HepG2 (cell line): Measurements from ENCODE around the gene AHNAK. TPM values are rescaled to one million over a fixed set of nuclear protein-coding genes. Genes with fewer than 3 reads are reported as not detected.
A peak's percentile ranks its signal among the peaks of the same experiment; 100 is the strongest.

Source experiments
- HNRNPK ChIP-seq: fragments of 200-400 bp; formaldehyde crosslinking; IDR thresholded peaks from 2 replicates; pipeline ENCODE4 v1.6.1; 2018; ENCODE audit warnings: low read length, low read depth, moderate library complexity, mild to moderate bottlenecking; ENCODE audit not compliant: poor library complexity, severe bottlenecking
- MED8 ChIP-seq: sonication (generic); formaldehyde crosslinking; IDR thresholded peaks from 2 replicates; pipeline ENCODE4 v1.8.1; 2023; ENCODE audit warnings: mild to moderate bottlenecking, missing genetic modification reagents; ENCODE audit not compliant: insufficient replicate concordance
- MEIS2 ChIP-seq: sonication (generic); formaldehyde crosslinking; IDR thresholded peaks from 2 replicates; pipeline ENCODE4 v1.9.0; 2021; ENCODE audit warnings: mild to moderate bottlenecking, missing genetic modification reagents
- MXD3 ChIP-seq: IDR thresholded peaks from 2 replicates; pipeline ENCODE4 v1.6.1; 2016; ENCODE audit warnings: mild to moderate bottlenecking, missing biosample characterization, missing genetic modification reagents
- NKX3-1 ChIP-seq: sonication (generic); formaldehyde crosslinking; IDR thresholded peaks from 2 replicates; pipeline ENCODE4 v1.5.0; 2020; ENCODE audit warnings: missing genetic modification reagents
- NONO ChIP-seq, 2 experiments: fragments of 450-650 bp in 1 of 2; sonication (generic) in 1 of 2; formaldehyde crosslinking in 1 of 2; IDR thresholded peaks in 1 of 2; conservative IDR thresholded peaks in 1 of 2; 2 replicates each; pipeline versions ENCODE4 v1.6.1 to v1.8.0; 2017 to 2022; ENCODE audit warnings: mild to moderate bottlenecking in 1 of 2, missing genetic modification reagents in 1 of 2, moderate library complexity in 1 of 2
- SOX5 ChIP-seq: IDR thresholded peaks from 2 replicates; pipeline ENCODE4 v1.6.1; 2016; ENCODE audit warnings: borderline replicate concordance
- TEAD3 ChIP-seq: optimal IDR thresholded peaks from 2 replicates; pipeline ENCODE3; 2016; ENCODE audit warnings: borderline replicate concordance
- ZBTB7A ChIP-seq: sonication (generic); formaldehyde crosslinking; IDR thresholded peaks from 2 replicates; pipeline ENCODE4 v1.8.0; 2022; ENCODE audit warnings: mild to moderate bottlenecking, missing genetic modification reagents
- ZNF143 ChIP-seq: sonication (generic); formaldehyde crosslinking; IDR thresholded peaks from 2 replicates; pipeline ENCODE4 v1.4.0; 2020; ENCODE audit warnings: missing genetic modification reagents
- ZSCAN20 ChIP-seq: sonication (generic); formaldehyde crosslinking; IDR thresholded peaks from 2 replicates; pipeline ENCODE4 v1.4.0; 2020; ENCODE audit warnings: missing genetic modification reagents, mild to moderate bottlenecking, borderline replicate concordance
- ZSCAN31 ChIP-seq: sonication (generic); formaldehyde crosslinking; IDR thresholded peaks from 2 replicates; pipeline ENCODE4 v1.5.0; 2020; ENCODE audit warnings: low read depth, mild to moderate bottlenecking, missing genetic modification reagents
- polyA plus RNA-seq, 8 experiments: library from polyadenylated mRNA; depleted of rRNA in 3 of 8; stranded (reverse) in 7 of 8; unstranded in 1 of 8; fragments of >200 nt; fragmentation: Illumina TruSeq in 4 of 8; extraction: Trizol in 4 of 8; gene quantifications; 2 replicates each; pipeline versions ENCODE4 v1.2.1 to v1.2.3, GENCODE V29; 2011 to 2016; ENCODE audit warnings: low read depth in 4 of 8, missing spikeins in 1 of 8, mixed read lengths in 1 of 8; ENCODE audit not compliant: insufficient read depth in 1 of 8
- total RNA-seq, 5 experiments: library from RNA; depleted of rRNA; stranded (reverse); fragments of >200 nt; fragmentation: Illumina TruSeq; extraction: Trizol; gene quantifications; 2 replicates each; pipeline ENCODE4 v1.2.3, GENCODE V29; 2016; ENCODE audit warnings: low read depth in 1 of 5
- TF ChIP-seq, protein P1 (sequence below): IDR thresholded peaks from 2 replicates; pipeline ENCODE4 v1.6.1; 2018; ENCODE audit warnings: missing genetic modification reagents, mild to moderate bottlenecking, missing compliant biosample characterization
- TF ChIP-seq, protein P2 (sequence below), 2 experiments: sonication (generic) in 1 of 2; formaldehyde crosslinking in 1 of 2; IDR thresholded peaks; 2 replicates each; pipeline versions ENCODE4 v1.6.1 to v1.9.0; 2014 to 2022; ENCODE audit warnings: antibody characterized with exemption in 1 of 2, borderline replicate concordance in 1 of 2, inconsistent platforms in 1 of 2, low read depth in 1 of 2, missing genetic modification reagents in 1 of 2

Gene AHNAK
- total and polyA plus RNA-seq, 2 of the 13 experiments (the other 11 are each of a cell fraction or from before 2014, with no cell fraction given), result 23.4 to 25.0 TPM

- TF ChIP-seq ZSCAN31, result peak; percentile 46
- TF ChIP-seq MEIS2 (CRISPR knock-in tag), result peak; percentile 42; the same call in 1 of the 2 replicates
- TF ChIP-seq, protein P1, sequence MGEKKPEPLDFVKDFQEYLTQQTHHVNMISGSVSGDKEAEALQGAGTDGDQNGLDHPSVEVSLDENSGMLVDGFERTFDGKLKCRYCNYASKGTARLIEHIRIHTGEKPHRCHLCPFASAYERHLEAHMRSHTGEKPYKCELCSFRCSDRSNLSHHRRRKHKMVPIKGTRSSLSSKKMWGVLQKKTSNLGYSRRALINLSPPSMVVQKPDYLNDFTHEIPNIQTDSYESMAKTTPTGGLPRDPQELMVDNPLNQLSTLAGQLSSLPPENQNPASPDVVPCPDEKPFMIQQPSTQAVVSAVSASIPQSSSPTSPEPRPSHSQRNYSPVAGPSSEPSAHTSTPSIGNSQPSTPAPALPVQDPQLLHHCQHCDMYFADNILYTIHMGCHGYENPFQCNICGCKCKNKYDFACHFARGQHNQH (CRISPR knock-in tag), result no peak; the same call in 1 of the 2 replicates
- peak; percentile 41; the same call in 1 of the 2 replicates for TF ChIP-seq ZBTB7A
- TF ChIP-seq ZNF143 (CRISPR knock-in tag), result no peak
- TF ChIP-seq HNRNPK, result peak; percentile 30
- TF ChIP-seq, protein P2, sequence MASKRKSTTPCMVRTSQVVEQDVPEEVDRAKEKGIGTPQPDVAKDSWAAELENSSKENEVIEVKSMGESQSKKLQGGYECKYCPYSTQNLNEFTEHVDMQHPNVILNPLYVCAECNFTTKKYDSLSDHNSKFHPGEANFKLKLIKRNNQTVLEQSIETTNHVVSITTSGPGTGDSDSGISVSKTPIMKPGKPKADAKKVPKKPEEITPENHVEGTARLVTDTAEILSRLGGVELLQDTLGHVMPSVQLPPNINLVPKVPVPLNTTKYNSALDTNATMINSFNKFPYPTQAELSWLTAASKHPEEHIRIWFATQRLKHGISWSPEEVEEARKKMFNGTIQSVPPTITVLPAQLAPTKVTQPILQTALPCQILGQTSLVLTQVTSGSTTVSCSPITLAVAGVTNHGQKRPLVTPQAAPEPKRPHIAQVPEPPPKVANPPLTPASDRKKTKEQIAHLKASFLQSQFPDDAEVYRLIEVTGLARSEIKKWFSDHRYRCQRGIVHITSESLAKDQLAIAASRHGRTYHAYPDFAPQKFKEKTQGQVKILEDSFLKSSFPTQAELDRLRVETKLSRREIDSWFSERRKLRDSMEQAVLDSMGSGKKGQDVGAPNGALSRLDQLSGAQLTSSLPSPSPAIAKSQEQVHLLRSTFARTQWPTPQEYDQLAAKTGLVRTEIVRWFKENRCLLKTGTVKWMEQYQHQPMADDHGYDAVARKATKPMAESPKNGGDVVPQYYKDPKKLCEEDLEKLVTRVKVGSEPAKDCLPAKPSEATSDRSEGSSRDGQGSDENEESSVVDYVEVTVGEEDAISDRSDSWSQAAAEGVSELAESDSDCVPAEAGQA (IDR thresholded peaks at IDR 0.05; ENCODE audit: low read depth), result no peak
- TF ChIP-seq, protein P2 (CRISPR knock-in tag; IDR thresholded peaks at IDR 0.05; ENCODE audit: borderline replicate concordance), result no peak
- peak; percentile 71 for TF ChIP-seq MED8 (CRISPR knock-in tag)
- TF ChIP-seq SOX5 (CRISPR knock-in tag), result peak; percentile 20; the same call in 1 of the 2 replicates
- TF ChIP-seq ZSCAN20 (CRISPR knock-in tag), result 0 out of 2 replicates have a peak, but pooled peaks have one; percentile 11
- TF ChIP-seq MXD3 (CRISPR knock-in tag), result peak; percentile 60; the same call in 1 of the 2 replicates
- TF ChIP-seq TEAD3 (CRISPR knock-in tag), result no peak
- TF ChIP-seq NKX3-1 (CRISPR knock-in tag), result 0 out of 2 replicates have a peak, but pooled peaks have one; percentile 46
- no peak for TF ChIP-seq NONO (IDR thresholded peaks at IDR 0.05)
- TF ChIP-seq NONO (CRISPR knock-in tag; conservative IDR thresholded peaks at IDR 0.05), result peak; percentile 63
Observed at GRCh38 chr11:62546244-62546928, at the start of gene AHNAK (continued).
